ENCODE results near the gene VSIG10. TPM values are rescaled to one million over a fixed set of nuclear protein-coding genes. Genes with fewer than 3 reads are reported as not detected.

Gene VSIG10
- total RNA-seq, 3 donors from 2014 or later (not counting 1 experiment from before 2014, with no cell fraction given): 0.56 to 2.2 (median 0.75) TPM

- intact Hi-C loops (cut with micrococcal nuclease): no loop called here
- no peaks in the 10 kb centered on the region for H3K36me3 ChIP-seq (ENCODE audit: control insufficient read depth, insufficient read depth, low read length)
- Mint-ChIP-seq H3K36me3 (no peaks in the 10 kb centered on the region), H3K4me3 (no peak overlapping the region), H3K27ac (no peak overlapping the region), H3K4me1 (peaks cover 10 to 14% of the 10 kb centered on the region in 2 donors), H3K27me3 (ENCODE audit: low read depth in 2 of 2) (peaks cover 20 to 22% of the 10 kb centered on the region in 2 donors), H3K9me3 (no peaks in the 10 kb centered on the region)
- 95% methylated on average over 6 of the region's 6 CpGs for WGBS (ENCODE audit: insufficient coverage)
- H3K4me3 ChIP-seq (ENCODE audit: low read length): no peak overlapping the region
- no peak for TF ChIP-seq CTCF (IDR thresholded peaks at IDR 0.05)
- H3K27me3 ChIP-seq (ENCODE audit: control insufficient read depth, insufficient read depth, low read length): peaks cover 22% of the 10 kb centered on the region
- peaks cover 14% of the 10 kb centered on the region for H3K4me1 ChIP-seq (ENCODE audit: control insufficient read depth, insufficient read depth, low read length)
- DNase-seq: no peak
- no peaks in the 10 kb centered on the region for H3K9me3 ChIP-seq (ENCODE audit: control insufficient read depth, insufficient read depth, low read length)
- ATAC-seq: no peak
- H3K27ac ChIP-seq (ENCODE audit: low read length): no peak overlapping the region
These were observed 1.7 kb downstream of the VSIG10 start for GRCh38 chr12:118102070-118102469.

- no peak for DNase-seq
- no peaks in the 10 kb centered on the region for H3K9me3 ChIP-seq (ENCODE audit: control insufficient read depth, insufficient read depth, low read length)
- no peak overlapping the region for H3K4me3 ChIP-seq (ENCODE audit: low read length)
- Mint-ChIP-seq H3K36me3 (no peaks in the 10 kb centered on the region), H3K27me3 (ENCODE audit: low read depth in 2 of 2) (peaks cover 17 to 22% of the 10 kb centered on the region in 2 donors), H3K4me3 (no peak overlapping the region), H3K9me3 (no peaks in the 10 kb centered on the region), H3K4me1 (peaks cover 10 to 14% of the 10 kb centered on the region in 2 donors), H3K27ac (no peak overlapping the region)
- ATAC-seq: no peak
- H3K27ac ChIP-seq (ENCODE audit: low read length): no peak overlapping the region
- H3K4me1 ChIP-seq (ENCODE audit: control insufficient read depth, insufficient read depth, low read length): peaks cover 14% of the 10 kb centered on the region
- TF ChIP-seq CTCF (IDR thresholded peaks at IDR 0.05): no peak
- no peaks in the 10 kb centered on the region for H3K36me3 ChIP-seq (ENCODE audit: control insufficient read depth, insufficient read depth, low read length)
- H3K27me3 ChIP-seq (ENCODE audit: control insufficient read depth, insufficient read depth, low read length): peaks cover 22% of the 10 kb centered on the region
- 85% methylated on average over 2 of the region's 3 CpGs for WGBS (ENCODE audit: insufficient coverage)
- intact Hi-C loops (cut with micrococcal nuclease): no loop called here
These were observed 2.8 kb downstream of the VSIG10 start for GRCh38 chr12:118101051-118101450.

GRCh38 chr12:118098911-118099671 is 4.7 kb downstream of the VSIG10 start:
- DNase-seq (no peak), ATAC-seq (no peak)
- Histone ChIP-seq H3K27ac (ENCODE audit: low read length) (no peak overlapping the region), H3K36me3 (ENCODE audit: control insufficient read depth, insufficient read depth, low read length) (no peaks in the 10 kb centered on the region), H3K9me3 (ENCODE audit: control insufficient read depth, insufficient read depth, low read length) (no peaks in the 10 kb centered on the region), H3K4me3 (ENCODE audit: low read length) (no peak overlapping the region), H3K4me1 (ENCODE audit: control insufficient read depth, insufficient read depth, low read length) (peaks cover 10% of the 10 kb centered on the region), H3K27me3 (ENCODE audit: control insufficient read depth, insufficient read depth, low read length) (peaks cover 18% of the 10 kb centered on the region)
- WGBS (ENCODE audit: insufficient coverage): 74% methylated on average over 12 of the region's 12 CpGs
- no peak for TF ChIP-seq CTCF (IDR thresholded peaks at IDR 0.05)
- H3K9me3 Mint-ChIP-seq: no peaks in the 10 kb centered on the region
- H3K27me3 Mint-ChIP-seq (ENCODE audit: low read depth in 2 of 2): peaks cover 9 to 22% of the 10 kb centered on the region in 2 donors
- H3K4me3 Mint-ChIP-seq: no peak overlapping the region
- no peak overlapping the region for H3K27ac Mint-ChIP-seq
- no peaks in the 10 kb centered on the region for H3K36me3 Mint-ChIP-seq
- H3K4me1 Mint-ChIP-seq: peaks cover 5 to 8% of the 10 kb centered on the region in 2 donors
- intact Hi-C loops (cut with micrococcal nuclease): no loop called here
